RWPE2 (cell line): ENCODE results near the gene TSHZ3.

Experiments used
- ATAC-seq: fragments of 200-7000 bp; cut with Tn5 transposase; 3 replicates; pipeline ENCODE4 v1.9.1; 2021; ENCODE audit warnings: low read depth
- DNase-seq: peaks from one replicate; pipeline ENCODE4 v3.0.0-alpha.2; 2020; ENCODE audit warnings: low spot score
- H3K27ac ChIP-seq: fragments of 450-650 bp; 2 replicates; pipeline ENCODE4 v1.5.1; 2017; ENCODE audit warnings: mild to moderate bottlenecking; ENCODE audit not compliant: poor library complexity, severe bottlenecking
- H3K27me3 ChIP-seq: fragments of 250-450 bp; sonication (Bioruptor Pico); 2 replicates; pipeline ENCODE4 v1.5.1; 2021; ENCODE audit warnings: mild to moderate bottlenecking, moderate library complexity; ENCODE audit not compliant: insufficient read depth, poor library complexity, severe bottlenecking
- H3K36me3 ChIP-seq: fragments of 250-450 bp; sonication (Bioruptor Pico); 2 replicates; pipeline ENCODE4 v1.5.1; 2020; ENCODE audit warnings: low read depth, mild to moderate bottlenecking, moderate library complexity
- H3K4me1 ChIP-seq: fragments of 250-450 bp; sonication (Bioruptor Pico); 2 replicates; pipeline ENCODE4 v1.5.1; 2021; ENCODE audit warnings: mild to moderate bottlenecking, moderate library complexity; ENCODE audit not compliant: insufficient read depth, poor library complexity, severe bottlenecking
- H3K4me3 ChIP-seq: fragments of 250-450 bp; sonication (Bioruptor Pico); 2 replicates; pipeline ENCODE4 v1.5.1; 2021; ENCODE audit warnings: mild to moderate bottlenecking, moderate library complexity; ENCODE audit not compliant: severe bottlenecking
- H3K9me3 ChIP-seq: fragments of 250-450 bp; sonication (Bioruptor Pico); 2 replicates; pipeline ENCODE4 v1.5.1; 2021; ENCODE audit warnings: mild to moderate bottlenecking, moderate library complexity; ENCODE audit not compliant: severe bottlenecking
- CTCF ChIP-seq: fragments of 450-650 bp; IDR thresholded peaks from one replicate; pipeline ENCODE4 v1.5.1; 2017; ENCODE audit warnings: mild to moderate bottlenecking, moderate library complexity; ENCODE audit not compliant: poor library complexity, severe bottlenecking

Gene TSHZ3

DNA sequence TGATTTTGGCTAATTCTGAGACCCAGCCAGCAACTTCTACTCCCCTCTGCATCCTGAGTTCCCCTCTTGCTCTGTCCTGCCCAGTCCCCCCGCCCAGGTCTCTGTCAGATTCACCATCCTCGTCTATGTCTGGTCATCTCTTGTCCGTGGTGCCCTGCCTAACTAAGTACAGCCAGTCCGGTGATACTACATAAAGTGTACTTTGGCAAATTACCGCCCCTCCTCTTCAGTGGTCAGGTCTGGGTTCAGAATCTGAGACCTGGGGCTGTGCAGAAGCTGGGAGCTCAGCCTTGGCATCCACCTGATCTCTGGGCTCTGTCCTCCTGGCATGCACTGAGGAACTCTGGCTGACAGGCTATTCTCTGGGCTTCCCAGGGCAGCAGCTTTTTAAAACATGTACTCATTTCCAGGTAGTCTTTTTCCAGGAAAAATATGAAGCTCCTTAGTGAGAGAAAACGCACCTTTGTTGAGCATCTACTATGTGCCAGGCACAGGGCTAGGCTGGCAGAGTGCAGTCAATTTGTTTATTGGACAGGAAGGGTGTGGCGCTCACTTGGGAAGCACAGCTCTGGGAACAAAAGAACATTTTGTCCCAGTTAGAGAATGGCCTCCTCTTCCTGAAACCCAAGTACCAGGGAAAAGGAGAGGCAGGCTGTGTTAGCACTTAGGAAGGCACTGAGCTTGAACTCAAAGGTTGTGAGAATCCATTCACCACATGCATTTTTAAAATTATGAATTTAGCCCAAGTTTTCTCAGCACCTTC is 88.9 kb downstream of the TSHZ3 start:
- ATAC-seq (no peak), DNase-seq (no peak)
- Histone ChIP-seq H3K36me3 (no peaks in the 10 kb centered on the region), H3K4me3 (no peak overlapping the region), H3K4me1 (no peaks in the 10 kb centered on the region), H3K27me3 (no peaks in the 10 kb centered on the region), H3K27ac (no peak overlapping the region), H3K9me3 (no peaks in the 10 kb centered on the region)
- TF ChIP-seq CTCF: no peak

DNA sequence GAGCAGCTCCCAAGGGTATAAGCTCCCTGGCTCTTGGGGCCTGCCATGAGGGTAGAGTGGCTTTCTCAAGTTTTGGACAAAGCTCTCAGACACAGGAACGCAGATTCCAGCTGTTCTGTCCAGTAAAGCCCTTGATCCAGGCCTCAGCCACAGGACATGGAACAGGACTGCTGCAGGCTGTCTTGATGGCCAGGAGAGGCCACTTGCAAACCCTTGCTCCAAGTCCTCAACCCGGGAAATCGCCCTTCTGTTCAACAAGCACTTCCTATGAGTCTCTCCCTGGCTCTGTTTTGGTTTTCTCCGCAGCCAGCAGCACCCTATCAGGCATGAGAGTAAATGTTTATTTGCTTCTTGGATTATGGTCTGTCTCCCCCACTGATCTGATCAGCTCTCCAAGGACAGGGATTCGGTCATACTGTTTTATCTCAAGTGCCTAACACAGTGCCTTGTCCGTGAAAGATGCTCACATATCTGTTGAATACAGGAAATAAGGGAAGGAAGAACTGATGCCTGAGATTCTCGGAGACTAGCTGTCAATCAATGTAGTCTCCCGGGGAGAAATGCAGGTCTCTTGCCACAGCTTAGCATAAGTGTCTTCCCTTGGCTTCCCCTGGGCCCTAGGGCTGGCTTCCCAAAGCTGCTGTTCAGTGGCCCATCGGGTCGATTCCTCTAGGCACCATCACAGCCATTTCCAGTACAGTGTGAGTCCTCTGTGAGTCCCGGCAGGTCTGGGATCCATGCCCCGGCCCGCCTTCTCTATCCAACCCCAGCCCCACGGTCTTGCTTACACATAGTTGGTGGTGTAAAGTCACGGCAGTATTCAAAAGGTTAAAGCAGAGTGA is 90.8 kb downstream of the TSHZ3 start:
- no peak for TF ChIP-seq CTCF
- Histone ChIP-seq H3K4me1 (peaks cover 4% of the 10 kb centered on the region), H3K27me3 (no peaks in the 10 kb centered on the region), H3K36me3 (no peaks in the 10 kb centered on the region), H3K27ac (no peak overlapping the region), H3K4me3 (no peak overlapping the region), H3K9me3 (no peaks in the 10 kb centered on the region)
- DNase-seq (no peak), ATAC-seq (no peak)

- no peak overlapping the region for H3K4me3 ChIP-seq
- TF ChIP-seq CTCF: no peak
Observed at GRCh38 chr19:31257426-31258130, 91.7 kb downstream of the TSHZ3 start.

DNA sequence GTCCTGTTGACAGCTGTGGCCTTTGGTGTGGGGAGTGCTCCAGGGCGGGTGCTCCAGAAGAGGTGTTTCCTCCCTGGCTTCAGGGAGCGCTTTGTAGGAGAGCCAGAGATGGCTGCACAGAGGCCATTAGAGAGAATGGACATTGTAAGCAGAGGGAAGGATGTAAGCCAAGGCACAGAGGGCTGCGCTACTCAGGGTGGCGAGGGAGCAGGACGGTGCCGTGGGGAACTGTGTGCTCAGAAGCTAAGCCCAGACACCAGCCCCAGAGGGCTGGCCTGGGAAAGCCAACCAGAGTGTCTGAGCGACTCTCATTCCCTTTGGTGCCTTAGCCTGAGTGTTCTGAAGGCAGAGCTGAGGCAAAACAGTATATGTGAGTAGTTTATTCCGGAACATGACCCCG is 92.2 kb downstream of the TSHZ3 start:
- DNase-seq (no peak), ATAC-seq (no peak)
- peaks cover 4% of the 10 kb centered on the region for H3K4me1 ChIP-seq
- H3K36me3 ChIP-seq: no peaks in the 10 kb centered on the region
- TF ChIP-seq CTCF: no peak
- H3K27ac ChIP-seq: no peak overlapping the region
- no peaks in the 10 kb centered on the region for H3K9me3 ChIP-seq
- no peak overlapping the region for H3K4me3 ChIP-seq
- no peaks in the 10 kb centered on the region for H3K27me3 ChIP-seq

More at GRCh38 chr19:31257426-31258130, 91.7 kb downstream of the TSHZ3 start:
- no peak for DNase-seq
- no peak overlapping the region for H3K27ac ChIP-seq
- no peaks in the 10 kb centered on the region for H3K36me3 ChIP-seq
- no peaks in the 10 kb centered on the region for H3K9me3 ChIP-seq
- no peak for ATAC-seq
- peaks cover 4% of the 10 kb centered on the region for H3K4me1 ChIP-seq
- H3K27me3 ChIP-seq: no peaks in the 10 kb centered on the region
